ENCODE results near the gene STARD7. TPM values are rescaled to one million over a fixed set of nuclear protein-coding genes. Genes with fewer than 3 reads are reported as not detected.
A peak's percentile ranks its signal among the peaks of the same experiment; 100 is the strongest.

Gene STARD7
- total RNA-seq, 4 donors from 2014 or later: 77.3 to 111 (median 85.0) TPM

GRCh38 chr2:96247896-96248295, 39.3 kb upstream of the STARD7 start:
- Histone ChIP-seq H3K36me3 (peaks cover 0 to 14% (median 4%) of the 10 kb centered on the region in 3 donors), H3K27me3 (no peaks in the 10 kb centered on the region), H3K27ac (no peak overlapping the region), H3K9me3 (no peaks in the 10 kb centered on the region), H3K4me1 (peaks cover 0 to 55% (median 11%) of the 10 kb centered on the region in 4 donors), H3K4me3 (no peak overlapping the region)
- TF ChIP-seq EP300 (IDR thresholded peaks at IDR 0.05) (no peak), CTCF (IDR thresholded peaks at IDR 0.05) (no peak), POLR2A (IDR thresholded peaks at IDR 0.05) (no peak)
- WGBS, 2 donors: 73 to 78% methylated on average over 5 of the region's 5 CpGs
- DNase-seq (ENCODE audit: low spot score in 2 of 2): no peak

GRCh38 chr2:96247009-96247408, 38.4 kb upstream of the STARD7 start:
- TF ChIP-seq EP300 (IDR thresholded peaks at IDR 0.05): no peak
- H3K27me3 ChIP-seq: no peaks in the 10 kb centered on the region
- no peaks in the 10 kb centered on the region for H3K9me3 ChIP-seq
- no peak for DNase-seq (ENCODE audit: low spot score in 2 of 2)
- peaks cover 0 to 5% (median 0%) of the 10 kb centered on the region in 3 donors for H3K36me3 ChIP-seq
- H3K4me3 ChIP-seq: no peak overlapping the region
- WGBS, 2 donors: 73 to 76% methylated on average over 3 of the region's 3 CpGs
- peaks cover 0 to 61% (median 11%) of the 10 kb centered on the region in 4 donors for H3K4me1 ChIP-seq
- H3K27ac ChIP-seq: no peak overlapping the region

- 69 to 79% methylated on average over 8 of the region's 8 CpGs for WGBS, 2 donors
- H3K36me3 ChIP-seq: no peaks in the 10 kb centered on the region
- H3K27ac ChIP-seq: peak overlapping the region in 2 of 4 donors; percentile 46 to 64
- peaks cover 0 to 61% (median 12%) of the 10 kb centered on the region in 4 donors for H3K4me1 ChIP-seq
- TF ChIP-seq POLR2A (IDR thresholded peaks at IDR 0.05) (no peak), CTCF (IDR thresholded peaks at IDR 0.05) (no peak), EP300 (IDR thresholded peaks at IDR 0.05) (no peak)
- DNase-seq (ENCODE audit: low spot score in 2 of 2): no peak
- H3K9me3 ChIP-seq: no peaks in the 10 kb centered on the region
- H3K4me3 ChIP-seq: no peak overlapping the region
- H3K27me3 ChIP-seq: no peaks in the 10 kb centered on the region
Measured at GRCh38 chr2:96245609-96246390, 37.2 kb upstream of the STARD7 start.

- TF ChIP-seq CTCF (IDR thresholded peaks at IDR 0.05) (no peak), POLR2A (IDR thresholded peaks at IDR 0.05) (no peak), EP300 (IDR thresholded peaks at IDR 0.05) (no peak)
- no peaks in the 10 kb centered on the region for H3K9me3 ChIP-seq
- WGBS, 2 donors: 86 to 91% methylated on average over 5 of the region's 5 CpGs
- no peak overlapping the region for H3K4me3 ChIP-seq
- no peaks in the 10 kb centered on the region for H3K27me3 ChIP-seq
- H3K36me3 ChIP-seq: peaks cover 0 to 14% (median 0%) of the 10 kb centered on the region in 3 donors
- H3K4me1 ChIP-seq: peaks cover 0 to 42% (median 5%) of the 10 kb centered on the region in 4 donors
- no peak overlapping the region for H3K27ac ChIP-seq
- DNase-seq (ENCODE audit: low spot score in 2 of 2): no peak
Measured at GRCh38 chr2:96243843-96244242, 35.2 kb upstream of the STARD7 start.

GRCh38 chr2:96241900-96242611, 33.4 kb upstream of the STARD7 start:
- peak overlapping the region; percentile 51 to 95 (median 80) for H3K27ac ChIP-seq
- H3K9me3 ChIP-seq: no peaks in the 10 kb centered on the region
- no peaks in the 10 kb centered on the region for H3K27me3 ChIP-seq
- H3K36me3 ChIP-seq: peaks cover 0 to 14% (median 0%) of the 10 kb centered on the region in 3 donors
- peak in 1 of 2 donors; percentile 40 for DNase-seq (ENCODE audit: low spot score in 2 of 2)
- TF ChIP-seq EP300 (IDR thresholded peaks at IDR 0.05): peak; percentile 23 to 71
- TF ChIP-seq CTCF (IDR thresholded peaks at IDR 0.05): no peak
- no peak overlapping the region for H3K4me3 ChIP-seq
- WGBS, 2 donors: 48 to 56% methylated on average over 5 of the region's 5 CpGs
- H3K4me1 ChIP-seq: peaks cover 0 to 32% (median 5%) of the 10 kb centered on the region in 4 donors

All from tibial nerve (tissue), 4 donors.